A673 (cell line): ENCODE measurements around the gene SLC15A3. TPM values are rescaled to one million over a fixed set of nuclear protein-coding genes. Genes with fewer than 3 reads are reported as not detected.
"Not testable (repeated sequence)": the region's sequence is repeated elsewhere in the genome, so short reads cannot be mapped to it uniquely, and the experiment has no call there.

Experiments
- BruUV-seq: library from RNA; stranded (reverse); fragments of 400-500 nt; replicated peaks from 2 replicates; lab custom pipeline; 2021; lab: Mats Ljungman, UMichigan
- CTCF ChIA-PET: fragments of 300-600 bp; sonication (Branson Sonifier 250); formaldehyde crosslinking; loops from one replicate; lab custom pipeline; 2022; ENCODE audit warnings: antibody characterized with exemption; lab: Charles Lee
- POLR2A ChIA-PET: fragments of 300-600 bp; sonication (Branson Sonifier 250); formaldehyde crosslinking; loops from one replicate; lab custom pipeline; 2022; ENCODE audit warnings: antibody characterized with exemption; ENCODE audit not compliant: low non-redundant PET; lab: Charles Lee
- DNase-seq: peaks from one replicate; pipeline ENCODE4 v3.0.0-alpha.2; 2015; ENCODE audit warnings: low spot score
- H3K27ac ChIP-seq: fragments of 200-600 bp; sonication (generic); 2 replicates; pipeline ENCODE4 v1.5.1; 2016; ENCODE audit warnings: mixed run types, low read depth, mild to moderate bottlenecking, mixed read lengths, antibody characterized with exemption, low read length; ENCODE audit not compliant: poor library complexity, severe bottlenecking
- H3K27me3 ChIP-seq: fragments of 200-600 bp; sonication (generic); replicated peaks from 2 replicates; pipeline ENCODE4 v1.6.1; 2017; ENCODE audit warnings: mixed run types, low read depth, mild to moderate bottlenecking, mixed read lengths, antibody characterized with exemption, low read length; ENCODE audit not compliant: insufficient read depth, poor library complexity
- H3K36me3 ChIP-seq: fragments of 200-600 bp; sonication (generic); 2 replicates; pipeline ENCODE4 v1.6.1; 2016; ENCODE audit warnings: mixed run types, mild to moderate bottlenecking, mixed read lengths, antibody characterized with exemption, low read length; ENCODE audit not compliant: insufficient read depth, poor library complexity, severe bottlenecking
- H3K4me1 ChIP-seq: fragments of 200-600 bp; sonication (generic); 2 replicates; pipeline ENCODE4 v1.6.1; 2017; ENCODE audit warnings: mixed run types, mild to moderate bottlenecking, mixed read lengths, antibody characterized with exemption, low read length; ENCODE audit not compliant: insufficient read depth, poor library complexity, severe bottlenecking
- H3K4me3 ChIP-seq: fragments of 200-600 bp; sonication (generic); 2 replicates; pipeline ENCODE4 v1.5.1; 2016; ENCODE audit warnings: low read depth, mixed run types, mild to moderate bottlenecking, mixed read lengths, low read length; ENCODE audit not compliant: poor library complexity, severe bottlenecking
- H3K9me3 ChIP-seq: fragments of 200-600 bp; sonication (generic); 2 replicates; pipeline ENCODE4 v1.6.1; 2016; ENCODE audit warnings: mixed run types, low read depth, mild to moderate bottlenecking, mixed read lengths, antibody characterized with exemption, low read length; ENCODE audit not compliant: poor library complexity, severe bottlenecking
- CTCF ChIP-seq: fragments of 300-800, 200-600 bp; sonication (generic); conservative IDR thresholded peaks from 2 replicates; pipeline ENCODE4 v1.5.1; 2017; ENCODE audit warnings: low read depth, mild to moderate bottlenecking, antibody characterized with exemption, low read length, moderate library complexity, mixed read lengths
- EZH2 ChIP-seq: fragments of 200-600 bp; sonication (generic); IDR thresholded peaks from 2 replicates; pipeline ENCODE4 v1.6.1; 2017; ENCODE audit warnings: borderline replicate concordance, low read depth, mild to moderate bottlenecking, mixed read lengths, antibody characterized with exemption, low read length; ENCODE audit not compliant: poor library complexity, severe bottlenecking
- intact Hi-C: fragments of 100-400 bp; cut with micrococcal nuclease; formaldehyde crosslinking; loops from one replicate; pipeline ENCODE4 v1.10.0; 2022; ENCODE audit not compliant: unreplicated experiment
- total RNA-seq: library from RNA; stranded (reverse); gene quantifications from 2 replicates; pipeline ENCODE4 v1.2.3, GENCODE V29; 2021

Gene SLC15A3
- total RNA-seq, 1 experiment from 2014 or later, result not detected

GRCh38 chr11:60910281-60910687 is 41.7 kb downstream of the SLC15A3 start:
- CTCF ChIA-PET, result no interaction called here

GRCh38 chr11:60909680-60910280 is 42.2 kb downstream of the SLC15A3 start:
- H3K4me3 ChIP-seq, DNase-seq, BruUV-seq, H3K36me3 ChIP-seq, POLR2A ChIA-PET, CTCF ChIA-PET, H3K9me3 ChIP-seq, H3K27ac ChIP-seq, H3K27me3 ChIP-seq: not testable (repeated sequence)
- H3K4me1 ChIP-seq, result peaks cover 23% of the 10 kb centered on the region
- intact Hi-C loops, result loop anchor here (5.0 to 10.0 kb wide), 3 partner anchors 77 to 1345 kb away; no protein-coding TSS in a partner anchor

More at GRCh38 chr11:60910281-60910687, 41.7 kb downstream of the SLC15A3 start:
- no TSS peak for BruUV-seq
- Histone ChIP-seq H3K9me3 (no peaks in the 10 kb centered on the region), H3K4me3 (no peak overlapping the region), H3K27ac (no peak overlapping the region), H3K4me1 (peaks cover 18% of the 10 kb centered on the region), H3K27me3 (no peaks in the 10 kb centered on the region), H3K36me3 (no peaks in the 10 kb centered on the region)
- no peak for DNase-seq
- intact Hi-C loops, result loop anchor here (10.0 kb wide), 1 partner anchor 1345 kb away; no protein-coding TSS in a partner anchor
- POLR2A ChIA-PET, result no interaction called here
- TF ChIP-seq CTCF, result no peak
- TF ChIP-seq EZH2, result no peak

GRCh38 chr11:60908803-60909202 is 43.2 kb downstream of the SLC15A3 start:
- ChIA-PET POLR2A (no interaction called here), CTCF (no interaction called here)
- Histone ChIP-seq H3K4me3 (no peak overlapping the region), H3K27ac (no peak overlapping the region), H3K36me3 (no peaks in the 10 kb centered on the region), H3K4me1 (peaks cover 26% of the 10 kb centered on the region), H3K9me3 (no peaks in the 10 kb centered on the region), H3K27me3 (no peaks in the 10 kb centered on the region)
- BruUV-seq, result no TSS peak
- intact Hi-C loops, result loop anchor here (5.0 kb wide), 2 partner anchors 77 to 132 kb away; no protein-coding TSS in a partner anchor
- DNase-seq, result no peak
- TF ChIP-seq EZH2 (no peak), CTCF (no peak)
